PFSK-1 (cell line): ENCODE data around the gene LRRC28.

Experiments used
- FOXP2 ChIP-seq: optimal IDR thresholded peaks from 2 replicates; pipeline ENCODE3; 2011; ENCODE audit warnings: borderline replicate concordance, control low read depth, inconsistent platforms; ENCODE audit not compliant: insufficient read depth; ENCODE audit errors: extremely low read length, extremely low read depth
- POLR2AphosphoS5 ChIP-seq: IDR thresholded peaks from 2 replicates; pipeline ENCODE4 v1.6.1; 2012; ENCODE audit warnings: low read depth, mild to moderate bottlenecking, control low read depth, low read length, moderate library complexity
- SIN3A ChIP-seq: IDR thresholded peaks from 2 replicates; pipeline ENCODE4 v1.6.1; 2012; ENCODE audit warnings: mild to moderate bottlenecking, low read length, moderate library complexity, borderline replicate concordance; ENCODE audit not compliant: insufficient read depth
- TAF1 ChIP-seq: IDR thresholded peaks from 2 replicates; pipeline ENCODE4 v1.6.1; 2012; ENCODE audit warnings: low read length, control low read depth, borderline replicate concordance; ENCODE audit not compliant: insufficient read depth
- TF ChIP-seq, protein P1 (sequence below), 2 experiments: IDR thresholded peaks; 2 replicates each; pipeline versions ENCODE4 v1.6.1 to v1.8.0; 2011 to 2012; ENCODE audit warnings: low read depth in 2 of 2, low read length in 2 of 2, control low read depth in 1 of 2, inconsistent platforms in 1 of 2, mild to moderate bottlenecking in 1 of 2, moderate library complexity in 1 of 2; ENCODE audit not compliant: insufficient read depth in 1 of 2

LRRC28 gene

DNA sequence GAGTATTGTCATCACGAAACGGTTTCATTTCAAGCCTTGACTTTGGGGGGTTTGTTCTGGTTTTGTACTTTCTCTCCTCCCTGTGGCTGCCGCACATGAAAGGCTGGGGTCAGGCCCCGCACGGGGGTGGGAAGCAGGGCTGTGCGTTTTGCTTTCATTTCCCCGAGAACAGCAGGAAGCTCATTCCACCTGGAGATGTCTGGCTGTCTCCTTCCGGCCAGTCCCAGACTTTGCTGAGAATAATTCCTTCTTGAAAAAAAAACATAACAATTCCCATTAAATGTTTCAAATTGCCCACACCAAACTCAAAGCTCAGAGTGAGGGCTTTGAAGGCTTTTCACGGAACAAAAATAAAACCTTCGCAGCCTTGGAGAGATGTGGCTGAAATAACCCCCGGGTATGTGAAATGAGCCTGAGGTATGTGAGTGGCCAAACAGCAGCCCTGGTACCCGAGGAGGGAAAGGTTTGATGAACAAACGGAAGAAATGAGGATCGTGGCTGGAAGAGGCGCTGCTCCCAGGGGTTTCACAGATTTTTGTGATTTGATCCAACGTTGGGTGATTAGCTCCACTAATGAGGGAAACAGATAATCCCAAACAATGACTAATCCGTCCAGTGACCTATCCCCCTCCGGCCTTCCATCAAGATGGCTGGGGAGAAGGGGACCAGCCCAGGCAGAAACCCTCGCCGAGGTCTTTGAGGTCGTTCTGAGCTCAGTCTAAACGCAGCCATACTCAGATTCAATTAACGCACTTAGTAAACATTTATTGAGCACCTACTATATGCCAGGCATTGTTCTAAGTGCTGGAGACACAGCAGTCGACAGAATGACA, 187.6 kb downstream of the LRRC28 start:
- TF ChIP-seq TAF1 (no peak), FOXP2 (no peak), POLR2AphosphoS5 (no peak), SIN3A (no peak)
- TF ChIP-seq, protein P1, sequence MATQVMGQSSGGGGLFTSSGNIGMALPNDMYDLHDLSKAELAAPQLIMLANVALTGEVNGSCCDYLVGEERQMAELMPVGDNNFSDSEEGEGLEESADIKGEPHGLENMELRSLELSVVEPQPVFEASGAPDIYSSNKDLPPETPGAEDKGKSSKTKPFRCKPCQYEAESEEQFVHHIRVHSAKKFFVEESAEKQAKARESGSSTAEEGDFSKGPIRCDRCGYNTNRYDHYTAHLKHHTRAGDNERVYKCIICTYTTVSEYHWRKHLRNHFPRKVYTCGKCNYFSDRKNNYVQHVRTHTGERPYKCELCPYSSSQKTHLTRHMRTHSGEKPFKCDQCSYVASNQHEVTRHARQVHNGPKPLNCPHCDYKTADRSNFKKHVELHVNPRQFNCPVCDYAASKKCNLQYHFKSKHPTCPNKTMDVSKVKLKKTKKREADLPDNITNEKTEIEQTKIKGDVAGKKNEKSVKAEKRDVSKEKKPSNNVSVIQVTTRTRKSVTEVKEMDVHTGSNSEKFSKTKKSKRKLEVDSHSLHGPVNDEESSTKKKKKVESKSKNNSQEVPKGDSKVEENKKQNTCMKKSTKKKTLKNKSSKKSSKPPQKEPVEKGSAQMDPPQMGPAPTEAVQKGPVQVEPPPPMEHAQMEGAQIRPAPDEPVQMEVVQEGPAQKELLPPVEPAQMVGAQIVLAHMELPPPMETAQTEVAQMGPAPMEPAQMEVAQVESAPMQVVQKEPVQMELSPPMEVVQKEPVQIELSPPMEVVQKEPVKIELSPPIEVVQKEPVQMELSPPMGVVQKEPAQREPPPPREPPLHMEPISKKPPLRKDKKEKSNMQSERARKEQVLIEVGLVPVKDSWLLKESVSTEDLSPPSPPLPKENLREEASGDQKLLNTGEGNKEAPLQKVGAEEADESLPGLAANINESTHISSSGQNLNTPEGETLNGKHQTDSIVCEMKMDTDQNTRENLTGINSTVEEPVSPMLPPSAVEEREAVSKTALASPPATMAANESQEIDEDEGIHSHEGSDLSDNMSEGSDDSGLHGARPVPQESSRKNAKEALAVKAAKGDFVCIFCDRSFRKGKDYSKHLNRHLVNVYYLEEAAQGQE (IDR thresholded peaks at IDR 0.05; ENCODE audit: insufficient read depth in 1 of 2, low read depth in 2 of 2, low read length in 2 of 2): no peak

DNA sequence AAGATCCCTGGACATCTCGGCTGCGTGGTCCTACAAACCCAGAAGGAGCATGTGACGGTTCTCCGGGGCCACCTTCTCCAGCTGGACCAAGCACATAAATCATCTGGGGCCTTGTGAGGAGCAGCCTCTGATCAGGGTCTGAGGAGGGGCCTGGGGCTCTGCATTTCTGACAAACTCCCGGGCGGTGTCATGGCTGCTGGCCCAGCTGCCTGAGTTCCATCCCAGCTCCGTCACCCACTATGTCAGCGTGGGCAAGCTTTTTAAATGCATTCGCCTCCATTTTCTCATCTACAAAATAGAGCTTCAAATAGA, 188.2 kb downstream of the LRRC28 start:
- no peak for TF ChIP-seq POLR2AphosphoS5
- no peak for TF ChIP-seq TAF1
- TF ChIP-seq, protein P1 (IDR thresholded peaks at IDR 0.05; ENCODE audit: insufficient read depth in 1 of 2, low read depth in 2 of 2, low read length in 2 of 2): no peak
- TF ChIP-seq SIN3A: no peak
- TF ChIP-seq FOXP2: no peak

DNA sequence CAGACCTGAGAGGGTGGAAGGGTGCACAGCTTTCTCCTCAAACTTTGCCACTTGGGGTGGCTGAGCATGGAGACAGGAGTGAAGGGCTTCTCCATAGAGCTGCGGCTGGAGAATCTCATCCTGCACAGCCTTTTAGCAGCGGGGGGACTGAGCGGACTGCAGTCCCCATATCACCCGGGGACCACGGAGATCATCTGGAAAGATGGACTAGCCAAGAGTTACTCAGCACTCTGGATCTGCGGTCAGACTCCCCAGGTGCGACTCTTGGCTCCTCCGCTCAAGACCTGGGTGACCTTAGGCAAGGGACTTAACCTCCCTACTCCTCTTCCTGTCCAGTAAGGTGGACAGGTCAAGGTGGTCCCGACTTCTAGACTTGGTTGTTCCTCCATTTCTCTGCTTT, 188.7 kb downstream of the LRRC28 start:
- TF ChIP-seq TAF1 (no peak), POLR2AphosphoS5 (no peak), FOXP2 (no peak), SIN3A (no peak)
- TF ChIP-seq, protein P1 (IDR thresholded peaks at IDR 0.05; ENCODE audit: insufficient read depth in 1 of 2, low read depth in 2 of 2, low read length in 2 of 2): no peak
